ENCODE measurements around the gene CD99L2. TPM values are rescaled to one million over a fixed set of nuclear protein-coding genes. Genes with fewer than 3 reads are reported as not detected.
A peak's percentile ranks its signal among the peaks of the same experiment; 100 is the strongest.

CD99L2 gene
- total RNA-seq, 4 donors from 2014 or later = 202 to 289 (median 251) TPM

DNA sequence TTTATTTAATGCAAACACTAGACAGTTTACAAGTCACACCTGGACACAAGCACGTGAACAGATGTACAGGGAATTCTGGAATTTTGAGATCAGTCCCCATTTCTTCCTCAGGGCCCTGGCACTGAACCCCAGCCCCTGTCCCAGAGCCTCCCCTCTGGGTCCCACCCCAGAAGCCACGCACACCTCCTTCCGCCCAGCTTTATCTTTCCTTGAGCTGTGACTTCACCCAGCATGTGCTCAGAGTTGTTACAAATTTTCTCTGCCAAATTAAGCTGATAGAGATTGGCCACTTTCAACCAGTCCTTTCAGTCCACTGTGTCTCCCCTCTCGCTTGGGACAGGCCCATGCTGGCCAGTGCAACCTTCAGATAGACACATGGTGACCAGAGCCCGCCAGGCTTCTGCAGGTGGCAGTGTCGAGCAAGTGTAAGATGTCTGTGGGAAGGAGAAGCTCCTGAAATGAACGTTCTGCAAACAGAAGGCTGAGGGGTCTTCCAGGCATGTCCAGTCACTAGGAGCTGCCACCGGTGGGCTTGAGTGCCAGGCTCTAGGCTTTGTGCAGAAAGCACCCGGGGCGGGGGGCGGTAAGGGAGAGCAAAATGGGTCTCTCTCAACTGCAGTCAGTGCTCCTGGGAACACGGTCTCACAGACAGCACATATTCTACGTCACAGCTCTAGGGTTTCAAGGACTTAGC lies 132.0 kb downstream of the CD99L2 start:
- in situ Hi-C loops (cut with MboI; ENCODE audit: low sequenced_read_pairs in 4 of 4) (no loop called here), intact Hi-C loops (cut with DNase I; ENCODE audit: low total_unique reads) (no loop called here)
- TF ChIP-seq POLR2A (IDR thresholded peaks at IDR 0.05) = no peak
- ATAC-seq (peak in 1 of 2 donors; percentile 21), DNase-seq (no peak)
- H3K27ac ChIP-seq = peak overlapping the region in 1 of 4 donors; percentile 48
- H3K4me1 ChIP-seq = no peaks in the 10 kb centered on the region
- no peaks in the 10 kb centered on the region for H3K27me3 ChIP-seq
- peaks cover 0 to 11% of the 10 kb centered on the region in 2 donors for H3K36me3 ChIP-seq
- H3K4me3 ChIP-seq = no peak overlapping the region
- H3K9me3 ChIP-seq = no peaks in the 10 kb centered on the region

DNA sequence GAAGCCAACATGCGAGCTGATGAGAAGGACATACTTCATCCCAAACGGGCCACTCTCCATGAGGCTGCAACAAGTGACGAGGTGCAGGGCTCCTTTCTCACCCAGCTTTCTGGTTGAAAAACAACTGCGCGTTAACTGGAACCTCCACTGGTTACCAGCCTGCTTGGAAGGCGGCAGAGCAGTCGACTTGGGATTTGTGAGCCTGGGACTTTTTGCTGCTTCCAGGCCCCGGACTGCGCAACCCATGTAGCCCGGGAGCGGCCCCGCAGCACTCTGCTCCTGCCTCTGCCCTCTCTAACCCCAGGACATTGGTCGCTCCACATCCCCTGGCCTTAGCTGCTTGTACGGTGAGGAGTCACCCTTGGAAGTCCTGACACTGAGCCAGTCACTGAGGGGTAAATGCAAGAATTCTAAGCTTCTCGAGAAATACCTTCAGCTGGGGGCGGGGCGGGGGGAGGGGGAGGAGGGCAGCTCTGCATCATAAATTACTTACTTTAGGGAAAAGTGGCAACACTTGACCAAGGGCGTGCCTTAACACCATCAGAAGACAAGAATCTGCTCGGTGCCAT lies 132.6 kb downstream of the CD99L2 start:
- ATAC-seq = no peak
- TF ChIP-seq, protein P1, sequence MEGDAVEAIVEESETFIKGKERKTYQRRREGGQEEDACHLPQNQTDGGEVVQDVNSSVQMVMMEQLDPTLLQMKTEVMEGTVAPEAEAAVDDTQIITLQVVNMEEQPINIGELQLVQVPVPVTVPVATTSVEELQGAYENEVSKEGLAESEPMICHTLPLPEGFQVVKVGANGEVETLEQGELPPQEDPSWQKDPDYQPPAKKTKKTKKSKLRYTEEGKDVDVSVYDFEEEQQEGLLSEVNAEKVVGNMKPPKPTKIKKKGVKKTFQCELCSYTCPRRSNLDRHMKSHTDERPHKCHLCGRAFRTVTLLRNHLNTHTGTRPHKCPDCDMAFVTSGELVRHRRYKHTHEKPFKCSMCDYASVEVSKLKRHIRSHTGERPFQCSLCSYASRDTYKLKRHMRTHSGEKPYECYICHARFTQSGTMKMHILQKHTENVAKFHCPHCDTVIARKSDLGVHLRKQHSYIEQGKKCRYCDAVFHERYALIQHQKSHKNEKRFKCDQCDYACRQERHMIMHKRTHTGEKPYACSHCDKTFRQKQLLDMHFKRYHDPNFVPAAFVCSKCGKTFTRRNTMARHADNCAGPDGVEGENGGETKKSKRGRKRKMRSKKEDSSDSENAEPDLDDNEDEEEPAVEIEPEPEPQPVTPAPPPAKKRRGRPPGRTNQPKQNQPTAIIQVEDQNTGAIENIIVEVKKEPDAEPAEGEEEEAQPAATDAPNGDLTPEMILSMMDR (IDR thresholded peaks at IDR 0.05 in 4 of 5, conservative IDR thresholded peaks at IDR 0.05 in 1 of 5) = no peak
- TF ChIP-seq POLR2A (IDR thresholded peaks at IDR 0.05) = no peak
- intact Hi-C loops (cut with DNase I; ENCODE audit: low total_unique reads) = no loop called here
- Histone ChIP-seq H3K4me3 (no peak overlapping the region), H3K27ac (no peak overlapping the region), H3K27me3 (no peaks in the 10 kb centered on the region), H3K36me3 (peaks cover 0 to 11% of the 10 kb centered on the region in 2 donors), H3K9me3 (no peaks in the 10 kb centered on the region), H3K4me1 (no peaks in the 10 kb centered on the region)
- DNase-seq = no peak
- in situ Hi-C loops (cut with MboI; ENCODE audit: low sequenced_read_pairs in 4 of 4) = no loop called here

DNA sequence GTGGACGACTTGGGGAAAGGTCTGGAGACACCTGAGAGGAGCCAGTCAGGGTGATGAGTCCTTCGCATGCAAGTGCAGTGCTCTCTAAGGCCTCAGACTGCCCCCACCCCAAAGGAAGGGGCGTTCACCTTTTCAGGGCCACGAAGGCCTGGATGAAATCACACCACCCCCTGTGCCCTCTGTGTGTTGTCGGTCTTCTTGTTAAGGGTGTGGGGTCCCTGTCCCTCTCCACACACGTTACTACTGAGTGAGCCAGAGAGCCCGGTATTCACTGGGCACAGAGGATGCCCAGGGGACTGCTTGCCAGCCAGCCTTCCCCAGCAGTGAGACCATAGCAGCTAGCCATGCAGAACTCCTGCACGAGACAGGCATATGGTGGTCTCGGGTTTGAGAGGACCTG lies 133.2 kb downstream of the CD99L2 start:
- no peak for ATAC-seq
- in situ Hi-C loops (cut with MboI; ENCODE audit: low sequenced_read_pairs in 4 of 4) (no loop called here), intact Hi-C loops (cut with DNase I; ENCODE audit: low total_unique reads) (no loop called here)
- Histone ChIP-seq H3K9me3 (no peaks in the 10 kb centered on the region), H3K27ac (no peak overlapping the region), H3K27me3 (no peaks in the 10 kb centered on the region), H3K36me3 (peaks cover 0 to 11% of the 10 kb centered on the region in 2 donors), H3K4me3 (no peak overlapping the region), H3K4me1 (no peaks in the 10 kb centered on the region)
- DNase-seq = no peak
- TF ChIP-seq POLR2A (IDR thresholded peaks at IDR 0.05) = no peak
- TF ChIP-seq, protein P1 (IDR thresholded peaks at IDR 0.05 in 4 of 5, conservative IDR thresholded peaks at IDR 0.05 in 1 of 5) = no peak

DNA sequence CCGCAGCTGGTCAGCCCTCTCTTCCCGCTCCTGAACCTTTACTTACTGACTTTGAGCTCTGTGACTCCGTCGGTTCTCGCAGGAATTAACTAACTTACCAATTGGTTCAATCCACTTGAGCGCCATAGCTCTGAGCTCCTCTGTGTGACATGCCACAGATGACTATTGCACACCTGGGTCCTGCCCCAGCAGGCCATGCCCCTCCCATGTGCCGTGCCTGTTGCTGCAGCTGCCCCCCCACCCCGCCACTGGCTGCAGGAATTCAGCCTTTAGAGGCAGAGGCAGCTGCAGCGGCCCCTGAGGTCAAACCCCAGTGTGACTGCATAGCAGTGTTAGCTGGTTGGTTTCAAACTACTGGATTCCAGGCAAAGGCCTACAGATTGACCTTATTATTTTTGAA lies 134.7 kb downstream of the CD99L2 start:
- intact Hi-C loops (cut with DNase I; ENCODE audit: low total_unique reads) (no loop called here), in situ Hi-C loops (cut with MboI; ENCODE audit: low sequenced_read_pairs in 4 of 4) (no loop called here)
- no peak for ATAC-seq

DNA sequence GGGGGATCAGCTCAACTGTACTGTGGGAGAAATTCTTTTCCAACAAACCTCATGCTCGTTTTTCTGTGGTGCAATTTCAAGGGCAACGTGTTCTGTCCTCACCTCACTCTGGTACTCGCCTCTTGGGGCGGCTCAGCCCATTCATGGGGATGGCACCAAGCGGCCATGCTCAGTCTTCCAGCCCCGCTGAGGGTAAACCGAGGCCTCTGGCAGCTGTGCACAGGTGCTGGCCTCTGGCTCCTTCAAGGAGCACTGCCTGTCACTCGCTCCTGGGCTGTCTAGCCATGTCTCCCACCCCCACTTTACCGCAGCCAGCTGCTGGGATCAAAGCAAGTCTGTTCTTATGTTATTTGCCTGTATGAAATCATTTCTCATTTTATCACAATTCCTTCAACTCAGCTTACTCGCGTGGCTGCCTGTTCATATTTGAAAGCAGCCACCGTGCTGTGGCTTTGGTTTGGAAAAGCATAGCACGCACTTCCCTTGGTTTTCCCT lies 135.1 kb downstream of the CD99L2 start:
- Histone ChIP-seq H3K9me3 (no peaks in the 10 kb centered on the region), H3K4me1 (no peaks in the 10 kb centered on the region), H3K4me3 (no peak overlapping the region), H3K36me3 (peaks cover 0 to 9% of the 10 kb centered on the region in 2 donors), H3K27ac (peak overlapping the region in 1 of 4 donors; percentile 18), H3K27me3 (no peaks in the 10 kb centered on the region)
- intact Hi-C loops (cut with DNase I; ENCODE audit: low total_unique reads) (no loop called here), in situ Hi-C loops (cut with MboI; ENCODE audit: low sequenced_read_pairs in 4 of 4) (no loop called here)
- TF ChIP-seq POLR2A (IDR thresholded peaks at IDR 0.05) = no peak
- TF ChIP-seq, protein P1 (IDR thresholded peaks at IDR 0.05 in 4 of 5, conservative IDR thresholded peaks at IDR 0.05 in 1 of 5) = no peak
- ATAC-seq (no peak), DNase-seq (no peak)

More for the DNA sequence above, 134.7 kb downstream of the CD99L2 start:
- Histone ChIP-seq H3K9me3 (no peaks in the 10 kb centered on the region), H3K4me1 (no peaks in the 10 kb centered on the region), H3K27ac (peak overlapping the region in 1 of 4 donors; percentile 18), H3K27me3 (no peaks in the 10 kb centered on the region), H3K36me3 (peaks cover 0 to 11% of the 10 kb centered on the region in 2 donors), H3K4me3 (no peak overlapping the region)
- no peak for DNase-seq
- no peak for TF ChIP-seq POLR2A (IDR thresholded peaks at IDR 0.05)
- TF ChIP-seq, protein P1 (IDR thresholded peaks at IDR 0.05 in 4 of 5, conservative IDR thresholded peaks at IDR 0.05 in 1 of 5) = no peak
